GM21390 (cell line): ENCODE measurements around the gene P2RX1.

Source experiments
- ATAC-seq: cut with Tn5 transposase; IDR thresholded peaks from one replicate; pipeline ENCODE4 v1.9.1; 2021; ENCODE audit not compliant: unreplicated experiment

P2RX1 gene

GRCh38 chr17:3915995-3916696, at the start of gene P2RX1:
P2RX1 (minus strand) TSS chr17:3916465; CDS start chr17:3916225, 240 bp downstream.
- ATAC-seq, result no peak

- no peak for ATAC-seq
Observed at GRCh38 chr17:3965118-3965800, 49.0 kb upstream of the P2RX1 start.

- peak; percentile 50 for ATAC-seq
Observed at GRCh38 chr17:3964203-3965117, 48.2 kb upstream of the P2RX1 start, which contains the start of gene ATP2A3. ATP2A3 (minus strand) TSS chr17:3964437; CDS start chr17:3964291, 146 bp downstream.

GRCh38 chr17:3963237-3964201, 47.3 kb upstream of the P2RX1 start:
- peak; percentile 13 for ATAC-seq

- ATAC-seq, result no peak
Observed at GRCh38 chr17:3962965-3963236, 46.6 kb upstream of the P2RX1 start.

- ATAC-seq, result no peak
Observed at GRCh38 chr17:3962217-3962964, 46.1 kb upstream of the P2RX1 start.

- no peak for ATAC-seq
Observed at GRCh38 chr17:3961564-3962047, 45.3 kb upstream of the P2RX1 start.

- ATAC-seq, result no peak
Observed at GRCh38 chr17:3960764-3961163, 44.5 kb upstream of the P2RX1 start.

- ATAC-seq, result no peak
Observed at GRCh38 chr17:3959921-3960601, 43.8 kb upstream of the P2RX1 start.

GRCh38 chr17:3959295-3959899, 43.1 kb upstream of the P2RX1 start:
- no peak for ATAC-seq

GRCh38 chr17:3957735-3958599, 41.7 kb upstream of the P2RX1 start:
- no peak for ATAC-seq

- ATAC-seq, result no peak
Observed at GRCh38 chr17:3956983-3957382, 40.7 kb upstream of the P2RX1 start.

GRCh38 chr17:3956327-3956957, 40.2 kb upstream of the P2RX1 start:
- ATAC-seq, result no peak

GRCh38 chr17:3955673-3955988, 39.4 kb upstream of the P2RX1 start:
- ATAC-seq, result no peak

- no peak for ATAC-seq
Observed at GRCh38 chr17:3954976-3955672, 38.9 kb upstream of the P2RX1 start.

- ATAC-seq, result no peak
Observed at GRCh38 chr17:3954086-3954485, 37.8 kb upstream of the P2RX1 start.

- no peak for ATAC-seq
Observed at GRCh38 chr17:3953542-3953941, 37.3 kb upstream of the P2RX1 start.
